ENCODE measurements around the gene MBD6.

MBD6 gene

GRCh38 chr12:57530396-57531142 lies 7.9 kb downstream of the MBD6 start:
- no peaks in the 10 kb centered on the region for H3K9me3 ChIP-seq
- no peak overlapping the region for H3K4me3 ChIP-seq
- DNase-seq, result no peak
- H3K27me3 ChIP-seq, result no peaks in the 10 kb centered on the region
- H3K27ac ChIP-seq, result no peak overlapping the region
- no peak for TF ChIP-seq CTCF (IDR thresholded peaks at IDR 0.05)
- peaks cover 96 to 100% (median 100%) of the 10 kb centered on the region in 3 donors for H3K36me3 ChIP-seq
- intact Hi-C loops (cut with DNase I; ENCODE audit: low total_unique reads), result no loop called here
- H3K4me1 ChIP-seq, result peaks cover 0 to 7% (median 5%) of the 10 kb centered on the region in 4 donors

- TF ChIP-seq CTCF (IDR thresholded peaks at IDR 0.05), result no peak
- Histone ChIP-seq H3K4me3 (no peak overlapping the region), H3K4me1 (no peaks in the 10 kb centered on the region), H3K27me3 (no peaks in the 10 kb centered on the region), H3K27ac (no peak overlapping the region), H3K36me3 (peaks cover 84 to 98% (median 92%) of the 10 kb centered on the region in 3 donors), H3K9me3 (no peaks in the 10 kb centered on the region)
- DNase-seq, result no peak
- intact Hi-C loops (cut with DNase I; ENCODE audit: low total_unique reads), result no loop called here
Measured at GRCh38 chr12:57531836-57532235, 9.2 kb downstream of the MBD6 start.

GRCh38 chr12:57533108-57533507 lies 10.5 kb downstream of the MBD6 start:
- Histone ChIP-seq H3K36me3 (peaks cover 72 to 96% (median 82%) of the 10 kb centered on the region in 3 donors), H3K27ac (no peak overlapping the region), H3K9me3 (no peaks in the 10 kb centered on the region), H3K27me3 (no peaks in the 10 kb centered on the region), H3K4me3 (no peak overlapping the region), H3K4me1 (no peaks in the 10 kb centered on the region)
- DNase-seq, result no peak
- TF ChIP-seq CTCF (IDR thresholded peaks at IDR 0.05), result no peak
- intact Hi-C loops (cut with DNase I; ENCODE audit: low total_unique reads), result no loop called here

GRCh38 chr12:57534250-57534649 lies 11.6 kb downstream of the MBD6 start:
- Histone ChIP-seq H3K9me3 (no peaks in the 10 kb centered on the region), H3K36me3 (peaks cover 62 to 96% (median 81%) of the 10 kb centered on the region in 3 donors), H3K4me3 (no peak overlapping the region), H3K4me1 (no peaks in the 10 kb centered on the region), H3K27me3 (no peaks in the 10 kb centered on the region), H3K27ac (no peak overlapping the region)
- no peak for TF ChIP-seq CTCF (IDR thresholded peaks at IDR 0.05)
- DNase-seq, result no peak
- intact Hi-C loops (cut with DNase I; ENCODE audit: low total_unique reads), result no loop called here

- Histone ChIP-seq H3K9me3 (no peaks in the 10 kb centered on the region), H3K4me1 (no peaks in the 10 kb centered on the region), H3K27me3 (no peaks in the 10 kb centered on the region), H3K4me3 (no peak overlapping the region), H3K36me3 (peaks cover 54 to 96% (median 74%) of the 10 kb centered on the region in 3 donors), H3K27ac (no peak overlapping the region)
- no peak for TF ChIP-seq CTCF (IDR thresholded peaks at IDR 0.05)
- DNase-seq, result no peak
- intact Hi-C loops (cut with DNase I; ENCODE audit: low total_unique reads), result no loop called here
Measured at GRCh38 chr12:57534991-57535543, 12.4 kb downstream of the MBD6 start.
